ENCODE data around the gene ZNF335. TPM values are rescaled to one million over a fixed set of nuclear protein-coding genes. Genes with fewer than 3 reads are reported as not detected.
"Not testable (repeated sequence)": the region's sequence is repeated elsewhere in the genome, so short reads cannot be mapped to it uniquely, and the experiment has no call there.

Gene ZNF335
- total RNA-seq, 1 donor from 2014 or later = 10.0 TPM

GRCh38 chr20:45940469-45940868 is 31.5 kb downstream of the ZNF335 start:
- intact Hi-C loops (cut with micrococcal nuclease) = no loop called here
- no peak for ATAC-seq
- peak; percentile 14 for DNase-seq

- ATAC-seq = no peak
- intact Hi-C loops (cut with micrococcal nuclease) = no loop called here
- no peak for DNase-seq
Observed at GRCh38 chr20:45940053-45940452, 31.9 kb downstream of the ZNF335 start.

DNA sequence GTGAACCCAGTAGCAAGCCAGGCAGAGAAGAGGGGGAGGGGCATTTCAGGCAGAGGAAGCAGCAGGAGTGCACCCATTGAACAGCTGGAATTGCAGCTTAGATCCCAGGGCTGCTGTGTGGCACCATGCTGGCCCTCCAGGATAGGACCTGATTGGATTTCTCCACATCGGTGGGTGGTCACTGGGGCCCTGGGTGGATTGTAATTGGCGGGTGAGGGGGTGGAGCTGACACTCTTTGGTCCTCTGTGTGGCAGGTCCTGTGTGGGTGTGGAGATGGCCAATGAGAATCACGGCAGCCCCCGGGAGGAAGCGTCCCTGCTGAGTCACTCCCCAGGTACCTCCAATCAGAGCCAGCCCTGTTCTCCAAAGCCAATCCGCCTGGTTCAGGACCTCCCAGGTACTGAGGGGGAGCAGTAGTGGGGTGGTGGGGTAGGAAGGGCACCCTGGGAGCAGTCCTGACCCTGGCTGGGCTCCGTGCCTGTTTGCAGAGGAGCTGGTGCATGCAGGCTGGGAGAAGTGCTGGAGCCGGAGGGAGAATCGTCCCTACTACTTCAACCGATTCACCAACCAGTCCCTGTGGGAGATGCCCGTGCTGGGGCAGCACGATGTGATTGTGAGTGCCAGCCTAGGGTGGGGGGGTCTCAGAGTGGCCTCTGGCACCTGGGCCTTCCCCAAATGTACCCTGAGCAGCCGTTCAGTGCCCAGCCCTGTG is 33.1 kb downstream of the ZNF335 start:
- peak; percentile 20 for DNase-seq
- intact Hi-C loops (cut with micrococcal nuclease) = no loop called here
- no peak for ATAC-seq

DNA sequence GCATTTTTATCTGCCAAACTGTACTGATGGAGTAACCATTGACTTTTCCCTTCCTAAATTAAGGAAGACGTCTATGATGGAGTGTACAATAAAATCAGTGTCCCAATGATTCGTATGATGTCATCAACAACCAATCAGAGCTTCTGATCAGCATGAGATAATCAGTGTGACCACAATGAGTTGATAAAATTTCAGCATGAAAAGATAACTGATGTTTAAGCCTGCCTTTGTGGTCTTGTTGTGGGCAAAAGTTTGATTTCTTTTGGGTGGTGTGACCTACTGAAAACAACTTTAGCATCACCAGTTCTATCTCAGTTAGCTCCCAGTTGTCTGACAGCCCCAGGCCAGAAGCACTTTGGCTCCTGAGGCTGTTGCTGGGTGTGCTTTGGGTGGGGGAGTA is 34.2 kb downstream of the ZNF335 start:
- intact Hi-C loops (cut with micrococcal nuclease) = no loop called here
- ATAC-seq = no peak
- DNase-seq = no peak

DNA sequence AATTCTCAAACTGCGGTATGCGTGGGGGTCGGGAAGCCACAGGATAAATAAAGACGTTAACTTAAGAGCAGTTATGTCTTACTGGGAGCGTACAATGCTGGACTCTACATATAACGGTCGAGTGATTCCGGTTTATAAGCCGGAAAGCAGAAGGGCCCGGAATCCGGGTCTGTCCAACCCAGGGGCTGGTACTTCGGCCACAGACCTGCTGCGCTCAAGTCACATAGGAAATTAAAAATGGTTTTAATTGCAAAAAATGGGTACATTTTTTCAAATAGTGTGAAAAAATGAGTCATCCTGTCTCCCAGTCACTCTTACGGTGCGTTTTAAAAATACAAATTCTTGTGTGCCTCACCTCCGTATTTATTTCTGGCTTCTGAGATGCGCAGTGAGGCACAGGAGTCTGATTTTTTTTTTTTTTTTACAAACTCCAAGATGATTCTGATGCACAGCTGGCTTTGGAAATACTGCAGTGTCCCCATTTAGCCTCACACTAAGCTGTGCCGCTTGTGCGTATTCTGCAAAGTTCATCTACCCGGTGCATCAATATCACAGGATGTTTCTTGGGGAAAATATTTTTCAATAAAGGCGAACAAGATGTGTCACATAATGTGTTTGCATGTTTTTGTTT is 36.5 kb downstream of the ZNF335 start:
- ATAC-seq (peak; percentile 18), DNase-seq (no peak)
- intact Hi-C loops (cut with micrococcal nuclease) = no loop called here

- peak; percentile 89 for ATAC-seq
- peak; percentile 99 for DNase-seq
- intact Hi-C loops (cut with micrococcal nuclease) = no loop called here
Observed at GRCh38 chr20:45934586-45935415, 37.2 kb downstream of the ZNF335 start, which contains the start of gene PCIF1. Gene PCIF1 (plus strand): TSS chr20:45934683. CDS start chr20:45939000, 4,317 bp downstream.

- DNase-seq = peak; percentile 83
- peak; percentile 47 for ATAC-seq
- intact Hi-C loops (cut with micrococcal nuclease) = no loop called here
Observed at GRCh38 chr20:45934046-45934585, 37.9 kb downstream of the ZNF335 start.

DNA sequence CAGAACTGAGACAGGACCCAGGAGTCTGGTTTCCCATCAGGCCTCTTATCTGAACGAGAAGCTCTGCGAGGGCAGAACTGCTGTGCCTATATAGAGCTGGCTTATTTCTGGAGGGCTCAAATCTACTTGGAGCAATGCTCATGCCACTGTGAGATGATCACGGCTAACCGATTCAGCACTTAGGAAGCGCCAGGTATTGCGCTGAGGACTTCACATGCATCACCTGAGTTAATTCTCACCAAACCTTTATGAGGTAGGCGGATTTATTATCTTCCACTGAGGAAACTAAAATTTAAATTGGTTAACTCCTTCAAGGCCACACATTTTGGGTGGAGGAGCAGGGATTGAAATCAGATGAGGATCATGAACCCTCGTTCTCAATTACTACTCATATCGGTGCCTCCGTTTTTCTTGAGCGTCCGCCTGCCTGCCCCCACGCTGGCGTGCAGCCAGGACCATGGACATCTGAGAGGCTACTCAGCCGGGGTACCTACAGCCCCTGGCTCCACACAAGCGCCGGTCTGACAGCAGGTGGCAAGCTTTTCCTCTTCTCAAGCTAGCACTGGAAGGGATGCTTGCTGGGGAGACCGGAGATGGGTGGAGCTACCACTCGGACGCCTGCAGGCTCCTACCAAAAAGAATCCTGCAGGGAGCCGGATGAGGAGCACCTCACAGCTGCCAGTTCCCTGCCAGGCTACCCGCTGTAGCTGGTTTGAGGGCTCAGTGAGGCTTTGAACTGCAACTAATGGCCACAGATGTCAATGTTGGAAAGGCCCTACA is 38.5 kb downstream of the ZNF335 start:
- ATAC-seq (peak; percentile 49), DNase-seq (peak; percentile 77)
- intact Hi-C loops (cut with micrococcal nuclease) = no loop called here

GRCh38 chr20:45931680-45932079 is 40.3 kb downstream of the ZNF335 start:
- DNase-seq; ATAC-seq; intact Hi-C loops (cut with micrococcal nuclease): not testable (repeated sequence)

GRCh38 chr20:45927071-45927878 is 44.7 kb downstream of the ZNF335 start:
- DNase-seq (peak; percentile 24), ATAC-seq (no peak)
- intact Hi-C loops (cut with micrococcal nuclease) = no loop called here

GRCh38 chr20:45926731-45927070 is 45.3 kb downstream of the ZNF335 start:
- DNase-seq (peak; percentile 18), ATAC-seq (no peak)
- intact Hi-C loops (cut with micrococcal nuclease) = no loop called here

- intact Hi-C loops (cut with micrococcal nuclease) = no loop called here
- ATAC-seq = no peak
- DNase-seq = peak; percentile 7
Observed at GRCh38 chr20:45925821-45926506, 46.0 kb downstream of the ZNF335 start.

DNA sequence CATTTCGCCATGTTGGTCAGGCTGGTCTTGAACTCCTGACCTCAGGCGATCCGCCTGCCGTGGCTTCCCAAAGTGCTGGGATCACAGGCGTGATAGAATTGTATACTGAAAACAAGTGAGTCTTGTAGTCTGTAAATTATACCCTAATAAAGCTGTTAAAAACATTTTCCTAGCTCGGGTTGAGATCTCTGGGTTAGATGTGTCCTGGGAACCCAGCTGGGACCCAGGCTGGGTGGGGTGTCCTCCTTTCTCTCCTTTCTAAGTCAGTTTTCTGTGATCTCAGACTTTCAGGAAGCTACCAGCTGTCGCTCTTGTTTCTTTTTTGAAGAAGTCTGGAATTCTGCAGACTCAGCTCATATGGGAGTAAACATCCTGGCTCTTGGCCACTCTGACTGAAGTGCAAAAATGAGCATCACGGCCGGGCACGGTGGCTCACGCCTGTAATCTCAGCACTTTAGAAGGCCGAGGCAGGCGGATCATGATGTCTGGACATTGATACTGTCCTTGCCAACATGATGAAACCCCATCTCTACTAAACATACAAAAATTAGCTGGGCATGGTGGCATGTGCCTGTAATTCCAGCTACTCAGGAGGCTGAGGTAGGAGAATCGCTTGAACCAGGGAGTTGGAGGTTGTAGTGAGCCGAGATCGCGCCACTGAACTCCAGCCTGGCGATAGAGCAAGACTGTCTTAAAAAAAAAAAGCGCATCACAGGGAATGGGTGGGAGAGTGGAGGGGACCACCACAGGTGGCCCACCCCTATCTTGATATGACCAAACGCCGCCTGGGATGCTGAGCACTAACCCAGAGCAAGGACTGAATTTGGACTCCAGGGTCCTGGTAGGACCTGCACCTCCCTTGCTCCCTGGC is 47.4 kb downstream of the ZNF335 start:
- DNase-seq (peak; percentile 62), ATAC-seq (peak; percentile 52)
- intact Hi-C loops (cut with micrococcal nuclease) = no loop called here

- intact Hi-C loops (cut with micrococcal nuclease) = no loop called here
- no peak for ATAC-seq
- no peak for DNase-seq
Observed at GRCh38 chr20:45921337-45922189, 50.4 kb downstream of the ZNF335 start.

GRCh38 chr20:45920462-45921336 is 51.3 kb downstream of the ZNF335 start:
- no peak for ATAC-seq
- DNase-seq = no peak
- intact Hi-C loops (cut with micrococcal nuclease) = no loop called here

Measured in left ventricle myocardium superior (tissue), 1 donor.